ENCODE results near the gene SPATA3. TPM values are rescaled to one million over a fixed set of nuclear protein-coding genes. Genes with fewer than 3 reads are reported as not detected.

SPATA3 gene
- polyA plus RNA-seq, 1 donor from 2014 or later: not detected

GRCh38 chr2:230982126-230982525 lies 13.8 kb upstream of the SPATA3 start:
- Mint-ChIP-seq H3K27ac (no peak overlapping the region), H3K36me3 (no peaks in the 10 kb centered on the region), H3K9me3 (no peaks in the 10 kb centered on the region), H3K27me3 (peaks cover 9% of the 10 kb centered on the region), H3K4me1 (peaks cover 0 to 8% (median 7%) of the 10 kb centered on the region in 3 donors), H3K4me3 (no peak overlapping the region)

GRCh38 chr2:230982528-230982927 lies 13.4 kb upstream of the SPATA3 start:
- Mint-ChIP-seq H3K36me3 (no peaks in the 10 kb centered on the region), H3K27me3 (peaks cover 9% of the 10 kb centered on the region), H3K27ac (no peak overlapping the region), H3K4me1 (peaks cover 0 to 5% (median 3%) of the 10 kb centered on the region in 3 donors), H3K4me3 (no peak overlapping the region), H3K9me3 (no peaks in the 10 kb centered on the region)

DNA sequence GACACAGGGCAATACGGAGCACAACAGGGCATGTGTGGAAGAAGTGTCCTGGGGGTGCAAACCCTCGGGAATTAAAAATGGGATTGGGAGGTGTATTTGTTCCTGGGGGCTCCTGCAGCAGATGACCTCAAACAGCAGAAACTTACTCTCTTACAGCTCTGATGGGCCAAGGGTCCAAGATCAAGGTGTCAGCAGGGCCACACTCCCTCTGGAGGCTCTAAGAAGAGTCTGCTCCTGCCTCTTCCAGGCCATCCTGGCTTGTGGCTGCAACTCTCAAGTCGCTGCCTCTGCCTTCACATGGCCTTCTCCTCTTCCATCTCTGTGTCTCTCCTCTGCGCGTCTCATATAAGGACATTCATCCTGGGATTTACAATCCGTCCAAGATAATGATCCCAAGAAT lies 12.4 kb upstream of the SPATA3 start:
- Mint-ChIP-seq H3K27ac (peak overlapping the region in 1 of 3 donors; percentile 28), H3K9me3 (no peaks in the 10 kb centered on the region), H3K36me3 (no peaks in the 10 kb centered on the region), H3K4me3 (no peak overlapping the region), H3K27me3 (peaks cover 11% of the 10 kb centered on the region), H3K4me1 (peaks cover 2 to 3% (median 3%) of the 10 kb centered on the region in 3 donors)

GRCh38 chr2:230984393-230985220 lies 11.3 kb upstream of the SPATA3 start:
- no peak overlapping the region for H3K27ac Mint-ChIP-seq
- H3K9me3 Mint-ChIP-seq: no peaks in the 10 kb centered on the region
- H3K27me3 Mint-ChIP-seq: peaks cover 11% of the 10 kb centered on the region
- H3K4me1 Mint-ChIP-seq: peaks cover 2 to 3% (median 3%) of the 10 kb centered on the region in 3 donors
- H3K4me3 Mint-ChIP-seq: no peak overlapping the region
- no peaks in the 10 kb centered on the region for H3K36me3 Mint-ChIP-seq

GRCh38 chr2:230985519-230986231 lies 10.2 kb upstream of the SPATA3 start:
- H3K9me3 Mint-ChIP-seq: no peaks in the 10 kb centered on the region
- peaks cover 11% of the 10 kb centered on the region for H3K27me3 Mint-ChIP-seq
- peaks cover 2 to 3% (median 3%) of the 10 kb centered on the region in 3 donors for H3K4me1 Mint-ChIP-seq
- no peak overlapping the region for H3K27ac Mint-ChIP-seq
- H3K4me3 Mint-ChIP-seq: peak overlapping the region in 2 of 4 donors; percentile 42 to 57
- H3K36me3 Mint-ChIP-seq: no peaks in the 10 kb centered on the region

GRCh38 chr2:230986520-230987136 lies 9.3 kb upstream of the SPATA3 start:
- Mint-ChIP-seq H3K36me3 (peaks cover 2% of the 10 kb centered on the region), H3K27me3 (peaks cover 15% of the 10 kb centered on the region), H3K9me3 (no peaks in the 10 kb centered on the region), H3K4me1 (peaks cover 0 to 3% (median 3%) of the 10 kb centered on the region in 3 donors), H3K27ac (peak overlapping the region in 1 of 3 donors; percentile 74), H3K4me3 (peak overlapping the region; percentile 41 to 93 (median 65))

GRCh38 chr2:230987137-230988020 lies 8.5 kb upstream of the SPATA3 start:
- H3K36me3 Mint-ChIP-seq: peaks cover 2% of the 10 kb centered on the region

DNA sequence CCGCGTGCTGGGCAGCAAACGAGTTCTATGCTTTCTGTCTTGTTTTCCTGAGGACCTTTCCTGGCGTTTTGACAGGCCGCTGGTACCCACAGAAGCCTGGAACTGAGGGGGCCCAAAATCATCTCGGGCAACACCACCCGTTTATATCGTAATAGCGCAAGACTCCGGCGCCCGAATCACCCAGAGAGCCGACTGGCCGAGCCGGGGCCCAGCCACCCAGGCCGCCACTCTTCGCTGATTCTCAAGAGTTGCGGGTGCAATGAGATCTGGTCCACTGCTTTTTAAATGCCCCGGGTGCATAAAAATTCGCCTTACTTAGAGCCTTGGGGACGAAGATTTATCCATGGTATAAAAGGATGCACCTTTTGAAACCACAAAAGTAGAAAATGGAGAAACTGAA lies 6.2 kb upstream of the SPATA3 start:
- H3K27ac Mint-ChIP-seq: no peak overlapping the region
- H3K4me1 Mint-ChIP-seq: peaks cover 0 to 3% (median 1%) of the 10 kb centered on the region in 3 donors
- no peaks in the 10 kb centered on the region for H3K9me3 Mint-ChIP-seq
- H3K36me3 Mint-ChIP-seq: peaks cover 2% of the 10 kb centered on the region
- H3K27me3 Mint-ChIP-seq: peaks cover 25% of the 10 kb centered on the region
- no peak overlapping the region for H3K4me3 Mint-ChIP-seq

More at GRCh38 chr2:230987137-230988020, 8.5 kb upstream of the SPATA3 start:
- peak overlapping the region; percentile 41 to 93 (median 65) for H3K4me3 Mint-ChIP-seq
- peak overlapping the region in 1 of 3 donors; percentile 74 for H3K27ac Mint-ChIP-seq
- peaks cover 0 to 3% (median 3%) of the 10 kb centered on the region in 3 donors for H3K4me1 Mint-ChIP-seq
- H3K27me3 Mint-ChIP-seq: peaks cover 15% of the 10 kb centered on the region
- H3K9me3 Mint-ChIP-seq: no peaks in the 10 kb centered on the region

DNA sequence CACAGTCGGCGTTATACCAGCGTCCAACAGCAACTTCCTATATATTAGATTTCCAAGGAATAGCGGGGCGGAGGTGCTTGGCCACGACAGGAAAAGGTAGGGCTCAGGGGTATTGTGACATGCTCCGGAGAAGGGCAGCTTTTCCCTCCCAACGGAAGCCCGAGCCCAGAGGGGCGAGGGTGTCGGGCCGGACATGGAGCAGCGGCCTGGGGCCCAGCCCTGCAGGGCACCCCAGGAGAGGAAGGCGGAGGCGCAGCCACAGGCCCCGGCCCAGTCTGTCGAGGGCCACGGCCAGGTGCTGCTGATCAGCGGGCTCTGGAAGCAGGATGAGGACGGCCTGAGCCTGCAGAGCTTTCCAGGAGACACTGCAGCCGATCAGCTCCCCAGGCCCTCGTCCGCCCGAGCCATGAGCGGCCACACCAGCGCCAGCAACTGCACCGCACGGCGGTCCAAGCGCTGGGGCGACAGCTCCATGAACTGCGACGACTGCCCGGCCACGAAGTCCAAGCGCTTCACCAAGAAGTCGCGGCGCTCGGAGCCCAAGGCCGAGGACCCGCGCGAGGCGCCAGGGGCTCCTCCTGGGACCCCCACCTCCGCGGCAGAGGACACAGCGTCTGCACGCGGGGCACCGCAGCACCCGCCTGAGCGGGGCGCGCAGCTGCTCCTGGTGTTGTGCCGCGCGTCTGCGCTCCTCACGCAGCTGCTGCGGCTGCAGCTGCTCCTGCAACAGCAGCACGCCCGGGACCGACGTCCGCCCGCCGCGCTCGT lies 5.6 kb upstream of the SPATA3 start:
- H3K27me3 Mint-ChIP-seq: peaks cover 27% of the 10 kb centered on the region
- H3K4me1 Mint-ChIP-seq: peaks cover 0 to 3% (median 0%) of the 10 kb centered on the region in 3 donors
- no peak overlapping the region for H3K27ac Mint-ChIP-seq
- no peak overlapping the region for H3K4me3 Mint-ChIP-seq
- H3K9me3 Mint-ChIP-seq: no peaks in the 10 kb centered on the region
- H3K36me3 Mint-ChIP-seq: peaks cover 2% of the 10 kb centered on the region

DNA sequence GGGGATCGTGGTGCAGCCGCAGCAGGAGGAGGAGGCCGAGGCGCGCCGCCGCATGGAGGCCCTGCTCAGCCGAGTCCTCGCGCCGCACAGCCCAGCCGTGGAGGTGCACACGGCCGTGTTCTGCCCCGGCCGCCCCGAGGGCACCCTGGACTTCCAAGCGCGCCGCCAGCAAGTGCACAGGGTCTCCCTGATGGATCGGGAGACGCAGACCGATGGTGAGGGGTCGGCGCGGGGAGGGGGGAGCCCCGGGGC lies 5.1 kb upstream of the SPATA3 start:
- Mint-ChIP-seq H3K36me3 (peaks cover 2% of the 10 kb centered on the region), H3K9me3 (no peaks in the 10 kb centered on the region), H3K27ac (no peak overlapping the region), H3K27me3 (peaks cover 24% of the 10 kb centered on the region), H3K4me1 (peaks cover 0 to 3% (median 0%) of the 10 kb centered on the region in 3 donors), H3K4me3 (no peak overlapping the region)

GRCh38 chr2:230991598-230991997 lies 4.3 kb upstream of the SPATA3 start:
- peak overlapping the region in 1 of 3 donors; percentile 67 for H3K27ac Mint-ChIP-seq
- H3K4me3 Mint-ChIP-seq: no peak overlapping the region
- peaks cover 0 to 3% (median 0%) of the 10 kb centered on the region in 3 donors for H3K4me1 Mint-ChIP-seq
- peaks cover 31% of the 10 kb centered on the region for H3K27me3 Mint-ChIP-seq
- peaks cover 2% of the 10 kb centered on the region for H3K36me3 Mint-ChIP-seq
- peaks cover 0 to under 1% (median under 1%) of the 10 kb centered on the region in 3 donors for H3K9me3 Mint-ChIP-seq

DNA sequence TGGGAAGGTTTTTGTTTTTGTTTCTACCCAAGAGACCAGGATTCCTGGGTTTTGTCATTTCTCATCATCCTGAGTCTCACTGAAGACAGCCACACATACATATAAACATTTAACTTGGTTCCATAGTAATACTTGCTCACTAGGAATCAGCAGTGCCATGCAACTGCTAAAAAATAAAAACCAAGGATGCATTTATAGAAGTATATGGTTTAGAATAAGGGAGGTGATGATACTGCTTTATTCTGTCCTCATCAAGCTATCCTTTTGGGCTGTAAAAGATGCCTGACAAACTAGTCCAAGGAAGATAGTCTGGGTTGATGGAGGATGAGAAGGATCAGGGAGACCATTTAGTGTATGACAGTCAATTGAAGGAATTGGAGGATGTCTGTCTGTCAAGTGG lies 740 bp downstream of the SPATA3 start:
- Mint-ChIP-seq H3K36me3 (no peaks in the 10 kb centered on the region), H3K27ac (no peak overlapping the region), H3K4me3 (no peak overlapping the region), H3K27me3 (peaks cover 49% of the 10 kb centered on the region), H3K9me3 (peaks cover 1 to 8% (median 4%) of the 10 kb centered on the region in 3 donors), H3K4me1 (no peaks in the 10 kb centered on the region)

DNA sequence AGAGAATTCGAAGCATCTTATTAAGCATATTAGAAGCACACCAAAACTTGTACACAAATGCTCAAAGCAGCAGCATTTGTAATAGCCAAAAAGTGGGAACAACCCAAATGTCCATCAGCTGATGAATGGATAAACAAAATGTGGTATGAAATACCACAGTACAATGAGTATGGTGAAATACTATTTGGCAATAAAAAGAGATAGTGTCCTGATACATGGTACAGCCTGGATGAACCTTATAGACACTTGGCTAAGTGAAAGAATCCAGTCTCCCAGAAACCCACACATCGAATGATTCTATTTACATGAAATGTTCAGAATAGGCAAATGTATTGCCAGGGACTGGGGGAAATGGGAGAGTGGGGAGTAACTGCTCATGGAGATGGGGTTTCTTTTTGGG lies 3.0 kb downstream of the SPATA3 start:
- no peaks in the 10 kb centered on the region for H3K4me1 Mint-ChIP-seq
- peaks cover 1 to 8% (median 4%) of the 10 kb centered on the region in 3 donors for H3K9me3 Mint-ChIP-seq
- H3K27me3 Mint-ChIP-seq: peaks cover 46% of the 10 kb centered on the region
- H3K36me3 Mint-ChIP-seq: no peaks in the 10 kb centered on the region
- no peak overlapping the region for H3K27ac Mint-ChIP-seq
- H3K4me3 Mint-ChIP-seq: no peak overlapping the region

DNA sequence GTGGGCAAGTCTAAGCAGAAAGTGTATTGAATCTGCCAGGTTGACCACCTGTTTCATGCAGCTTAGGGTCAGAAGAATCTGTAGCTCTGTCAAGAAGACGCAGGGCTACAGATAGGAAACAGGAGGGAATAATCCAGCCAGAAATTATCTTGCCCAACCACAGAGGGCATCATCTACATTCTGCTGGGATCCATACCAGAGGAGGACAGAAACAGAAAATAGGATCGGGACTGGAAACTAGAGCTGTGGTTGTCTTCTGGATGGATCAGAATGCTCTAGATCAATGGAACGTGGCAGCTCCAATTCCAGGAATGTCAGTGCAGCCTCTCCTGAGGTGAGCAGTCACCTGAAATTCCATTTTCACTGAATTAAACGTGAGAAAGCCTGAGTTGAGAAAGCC lies 3.6 kb downstream of the SPATA3 start:
- Mint-ChIP-seq H3K36me3 (no peaks in the 10 kb centered on the region), H3K4me1 (no peaks in the 10 kb centered on the region), H3K4me3 (no peak overlapping the region), H3K27me3 (peaks cover 41% of the 10 kb centered on the region), H3K9me3 (peaks cover 1 to 8% (median 4%) of the 10 kb centered on the region in 3 donors), H3K27ac (no peak overlapping the region)

Measured in IgD-negative memory B cell (primary cell).